Heart left ventricle (tissue), 13 donors: ENCODE data around the gene KRTAP27-1.

Source experiments
- POLR2A ChIP-seq, 2 donors: fragments of 450-650 bp; IDR thresholded peaks; one replicate each; pipeline ENCODE4 v1.6.1; 2017; ENCODE audit warnings: antibody characterized with exemption in 2 of 2, mild to moderate bottlenecking in 2 of 2, moderate library complexity in 2 of 2
- TF ChIP-seq, protein P1 (sequence below), 12 donors: fragments of 200-600 bp; sonication (generic) in 4 of 12; IDR thresholded peaks; one replicate each; pipeline versions ENCODE4 v1.5.0 to v1.8.0; 2018 to 2022; ENCODE audit warnings: antibody characterized with exemption in 12 of 12, mild to moderate bottlenecking in 5 of 12
- donor health status: ischemic (EF 13 %, LVEDD 7.1; RV severe dilation, severe dysfunction).
- donor health status: DM: no; HTN: yes; CAD: no.
- donor health status: DM: no; HTN: no; CAD: no.
- donor health status: ischemic (EF 25% LVEDD 6.9; RV normal size, moderate dysfunction).
- donor health status: ischemic (EF 25% LVEDD 5.7; RV mildly dilated, moderate dysfunction).
- donor health status: ischemic (EF 35%, LVEDD 5.7; RV mildly dilated, moderate dysfunction).
- donor health status: nonischemic (EF 11% LVEDD 7.7; RV severe dilation, severe dysfunction).
- donor health status: DM: yes; HTN: yes; CAD: no.
- donor health status: PGD.
- donor health status: ischemic (EF 29% LVEDD 5.4; RV normal size, mild dysfunction).
- donor health status: nonischemic (EF 23%, LVEDD 6.1; RV moderate dilation, normal function).

DNA sequence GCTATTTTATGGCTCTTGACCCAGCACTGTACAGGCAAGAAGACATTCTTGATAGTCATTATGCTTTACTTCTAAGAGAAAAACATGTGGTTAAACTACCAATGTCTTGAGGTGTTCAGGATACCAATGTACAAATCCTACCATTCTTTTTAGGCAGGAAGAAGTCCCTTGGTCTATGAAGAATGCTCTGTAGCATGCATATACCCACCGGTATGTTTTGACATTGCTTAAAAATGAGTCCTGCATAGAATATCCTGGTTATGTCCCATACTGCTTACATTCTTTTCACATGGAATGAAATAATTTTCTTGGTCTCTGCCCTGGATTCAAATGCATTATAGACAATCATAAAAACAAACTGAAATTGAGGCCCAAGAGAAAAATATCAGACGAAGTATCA is 4.8 kb downstream of the KRTAP27-1 start:
- TF ChIP-seq, protein P1, sequence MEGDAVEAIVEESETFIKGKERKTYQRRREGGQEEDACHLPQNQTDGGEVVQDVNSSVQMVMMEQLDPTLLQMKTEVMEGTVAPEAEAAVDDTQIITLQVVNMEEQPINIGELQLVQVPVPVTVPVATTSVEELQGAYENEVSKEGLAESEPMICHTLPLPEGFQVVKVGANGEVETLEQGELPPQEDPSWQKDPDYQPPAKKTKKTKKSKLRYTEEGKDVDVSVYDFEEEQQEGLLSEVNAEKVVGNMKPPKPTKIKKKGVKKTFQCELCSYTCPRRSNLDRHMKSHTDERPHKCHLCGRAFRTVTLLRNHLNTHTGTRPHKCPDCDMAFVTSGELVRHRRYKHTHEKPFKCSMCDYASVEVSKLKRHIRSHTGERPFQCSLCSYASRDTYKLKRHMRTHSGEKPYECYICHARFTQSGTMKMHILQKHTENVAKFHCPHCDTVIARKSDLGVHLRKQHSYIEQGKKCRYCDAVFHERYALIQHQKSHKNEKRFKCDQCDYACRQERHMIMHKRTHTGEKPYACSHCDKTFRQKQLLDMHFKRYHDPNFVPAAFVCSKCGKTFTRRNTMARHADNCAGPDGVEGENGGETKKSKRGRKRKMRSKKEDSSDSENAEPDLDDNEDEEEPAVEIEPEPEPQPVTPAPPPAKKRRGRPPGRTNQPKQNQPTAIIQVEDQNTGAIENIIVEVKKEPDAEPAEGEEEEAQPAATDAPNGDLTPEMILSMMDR (IDR thresholded peaks at IDR 0.05), result no peak
- no peak for TF ChIP-seq POLR2A (IDR thresholded peaks at IDR 0.05)
